HL-60 (cell line): ENCODE measurements around the gene SDC4.

Experiments used
- DNase-seq, 2 experiments: peaks; one replicate each; pipeline ENCODE4 v3.0.0-alpha.2; 2010 to 2020; ENCODE audit warnings: low read depth in 1 of 2, low spot score in 1 of 2
- H3K27ac ChIP-seq: fragments of 250-450 bp; sonication (Bioruptor Pico); replicated peaks from 2 replicates; pipeline ENCODE4 v1.5.1; 2020; ENCODE audit warnings: mild to moderate bottlenecking, moderate library complexity
- H3K27me3 ChIP-seq: fragments of 250-450 bp; sonication (Bioruptor Pico); 2 replicates; pipeline ENCODE4 v1.5.1; 2021; ENCODE audit warnings: mild to moderate bottlenecking, moderate library complexity; ENCODE audit not compliant: insufficient read depth, poor library complexity, severe bottlenecking
- H3K4me3 ChIP-seq: replicated peaks from 2 replicates; pipeline ENCODE4 v1.5.1; 2011; ENCODE audit warnings: mild to moderate bottlenecking, control low read depth, low read length; ENCODE audit not compliant: insufficient read depth
- CTCF ChIP-seq: IDR thresholded peaks from one replicate; pipeline ENCODE4 v1.5.1; 2011; ENCODE audit warnings: low read length, control low read depth, inconsistent platforms; ENCODE audit not compliant: insufficient read depth
- GABPA ChIP-seq: IDR thresholded peaks from 2 replicates; pipeline ENCODE4 v1.6.1; 2012; ENCODE audit warnings: low read depth
- POLR2AphosphoS5 ChIP-seq: IDR thresholded peaks from 2 replicates; pipeline ENCODE4 v1.6.1; 2012; ENCODE audit warnings: low read depth
- REST ChIP-seq: IDR thresholded peaks from 2 replicates; pipeline ENCODE4 v1.6.1; 2012; ENCODE audit warnings: low read depth; ENCODE audit not compliant: insufficient replicate concordance
- SPI1 ChIP-seq: IDR thresholded peaks from 2 replicates; pipeline ENCODE4 v1.6.1; 2012; ENCODE audit warnings: low read depth, mild to moderate bottlenecking, borderline replicate concordance

Gene SDC4

GRCh38 chr20:45311589-45312211 lies 36.5 kb downstream of the SDC4 start:
- DNase-seq = peak; percentile 41 to 59
- TF ChIP-seq CTCF (peak; percentile 58), POLR2AphosphoS5 (no peak)
- Histone ChIP-seq H3K27me3 (no peaks in the 10 kb centered on the region), H3K4me3 (no peak overlapping the region), H3K27ac (no peak overlapping the region)

GRCh38 chr20:45309075-45309474 lies 39.1 kb downstream of the SDC4 start:
- no peak for TF ChIP-seq POLR2AphosphoS5
- TF ChIP-seq CTCF = no peak
- TF ChIP-seq REST = no peak
- no peak for TF ChIP-seq SPI1
- no peak for TF ChIP-seq GABPA
- H3K27me3 ChIP-seq = no peaks in the 10 kb centered on the region
- H3K27ac ChIP-seq = no peak overlapping the region
- H3K4me3 ChIP-seq = no peak overlapping the region
- no peak for DNase-seq

GRCh38 chr20:45308117-45308778 lies 40.0 kb downstream of the SDC4 start, which contains the start of gene MATN4:
Gene MATN4 (minus strand): TSS chr20:45308299. CDS start chr20:45305582, 2,717 bp downstream.
- Histone ChIP-seq H3K4me3 (no peak within 1 kb of the TSS), H3K27ac (no peak within 1 kb of the TSS), H3K27me3 (no peaks in the 10 kb centered on the region)
- TF ChIP-seq CTCF (no peak), REST (no peak), SPI1 (no peak), POLR2AphosphoS5 (no peak), GABPA (no peak)
- no peak for DNase-seq
